WERI-Rb-1 (cell line): ENCODE data around the gene TYW1B.
A peak's percentile ranks its signal among the peaks of the same experiment; 100 is the strongest.
"Not testable (repeated sequence)": the region's sequence is repeated elsewhere in the genome, so short reads cannot be mapped to it uniquely, and the experiment has no call there.

Experiments
- DNase-seq: peaks from one replicate; pipeline ENCODE4 v3.0.0-alpha.2; 2020
- H3K27ac ChIP-seq: fragments of 250-450 bp; sonication (Bioruptor Pico); 2 replicates; pipeline ENCODE4 v1.5.1; 2020; ENCODE audit warnings: mild to moderate bottlenecking, moderate library complexity
- H3K27me3 ChIP-seq: fragments of 250-450 bp; sonication (Bioruptor Pico); 2 replicates; pipeline ENCODE4 v1.5.1; 2021; ENCODE audit warnings: mild to moderate bottlenecking, low read depth, moderate library complexity; ENCODE audit not compliant: insufficient read depth, severe bottlenecking
- H3K36me3 ChIP-seq: fragments of 250-450 bp; sonication (Bioruptor Pico); 2 replicates; pipeline ENCODE4 v1.5.1; 2020; ENCODE audit warnings: mild to moderate bottlenecking, moderate library complexity
- H3K4me3 ChIP-seq: 2 replicates; pipeline ENCODE4 v1.5.1; 2011; ENCODE audit warnings: low read depth, mild to moderate bottlenecking, control low read depth, low read length
- H3K9me3 ChIP-seq: fragments of 250-450 bp; sonication (Bioruptor Pico); 2 replicates; pipeline ENCODE4 v1.5.1; 2021; ENCODE audit warnings: mild to moderate bottlenecking, moderate library complexity; ENCODE audit not compliant: severe bottlenecking
- TF ChIP-seq, protein P1 (sequence below): IDR thresholded peaks from 2 replicates; pipeline ENCODE4 v1.5.1; 2011; ENCODE audit warnings: low read depth, mild to moderate bottlenecking, control low read depth, inconsistent platforms, low read length

The TYW1B gene

DNA sequence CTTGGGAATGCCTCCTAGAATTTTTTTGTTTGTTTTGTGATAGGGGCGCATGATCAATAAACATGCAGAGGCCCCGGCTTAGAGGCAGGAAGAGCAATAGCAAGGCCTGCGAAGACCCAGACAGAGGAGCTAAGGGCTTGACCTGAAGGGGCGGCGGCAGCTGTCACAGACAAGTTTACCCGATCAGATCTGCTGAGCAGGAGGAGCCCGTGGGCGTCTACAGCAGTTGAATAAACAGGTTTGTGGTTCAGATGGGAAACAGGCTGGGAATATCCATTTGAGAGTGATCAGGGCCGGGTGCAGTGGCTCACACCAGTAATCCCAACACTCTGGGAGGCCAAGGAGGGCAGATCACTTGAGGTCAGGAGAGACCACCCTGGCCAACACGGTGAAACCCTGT lies 289.9 kb downstream of the TYW1B start:
- no peaks in the 10 kb centered on the region for H3K36me3 ChIP-seq
- H3K9me3 ChIP-seq = no peaks in the 10 kb centered on the region
- no peaks in the 10 kb centered on the region for H3K27me3 ChIP-seq
- no peak overlapping the region for H3K27ac ChIP-seq
- no peak overlapping the region for H3K4me3 ChIP-seq
- peak; percentile 17 for DNase-seq
- TF ChIP-seq, protein P1, sequence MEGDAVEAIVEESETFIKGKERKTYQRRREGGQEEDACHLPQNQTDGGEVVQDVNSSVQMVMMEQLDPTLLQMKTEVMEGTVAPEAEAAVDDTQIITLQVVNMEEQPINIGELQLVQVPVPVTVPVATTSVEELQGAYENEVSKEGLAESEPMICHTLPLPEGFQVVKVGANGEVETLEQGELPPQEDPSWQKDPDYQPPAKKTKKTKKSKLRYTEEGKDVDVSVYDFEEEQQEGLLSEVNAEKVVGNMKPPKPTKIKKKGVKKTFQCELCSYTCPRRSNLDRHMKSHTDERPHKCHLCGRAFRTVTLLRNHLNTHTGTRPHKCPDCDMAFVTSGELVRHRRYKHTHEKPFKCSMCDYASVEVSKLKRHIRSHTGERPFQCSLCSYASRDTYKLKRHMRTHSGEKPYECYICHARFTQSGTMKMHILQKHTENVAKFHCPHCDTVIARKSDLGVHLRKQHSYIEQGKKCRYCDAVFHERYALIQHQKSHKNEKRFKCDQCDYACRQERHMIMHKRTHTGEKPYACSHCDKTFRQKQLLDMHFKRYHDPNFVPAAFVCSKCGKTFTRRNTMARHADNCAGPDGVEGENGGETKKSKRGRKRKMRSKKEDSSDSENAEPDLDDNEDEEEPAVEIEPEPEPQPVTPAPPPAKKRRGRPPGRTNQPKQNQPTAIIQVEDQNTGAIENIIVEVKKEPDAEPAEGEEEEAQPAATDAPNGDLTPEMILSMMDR = no peak

DNA sequence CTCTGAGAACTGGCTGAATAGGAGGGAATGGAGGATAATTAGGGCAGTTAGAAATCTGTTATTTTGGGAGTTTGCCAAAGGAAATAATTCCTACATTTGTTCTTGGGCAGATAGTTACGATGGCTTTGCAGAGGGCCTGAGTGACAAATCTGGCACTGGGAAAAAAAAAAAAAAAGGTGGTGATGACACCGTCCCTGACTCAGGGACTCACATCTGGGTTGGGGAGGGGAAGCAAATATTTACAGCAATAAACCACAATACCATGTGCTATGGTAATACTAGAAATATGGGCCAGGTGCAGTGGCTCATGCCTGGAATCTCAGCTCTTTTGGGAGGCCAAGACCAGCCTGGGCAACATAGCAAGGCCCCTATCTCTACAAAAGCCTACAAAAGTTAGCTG lies 292.0 kb downstream of the TYW1B start:
- not testable (repeated sequence) for H3K4me3 ChIP-seq, H3K36me3 ChIP-seq, H3K9me3 ChIP-seq, H3K27me3 ChIP-seq, H3K27ac ChIP-seq, DNase-seq

DNA sequence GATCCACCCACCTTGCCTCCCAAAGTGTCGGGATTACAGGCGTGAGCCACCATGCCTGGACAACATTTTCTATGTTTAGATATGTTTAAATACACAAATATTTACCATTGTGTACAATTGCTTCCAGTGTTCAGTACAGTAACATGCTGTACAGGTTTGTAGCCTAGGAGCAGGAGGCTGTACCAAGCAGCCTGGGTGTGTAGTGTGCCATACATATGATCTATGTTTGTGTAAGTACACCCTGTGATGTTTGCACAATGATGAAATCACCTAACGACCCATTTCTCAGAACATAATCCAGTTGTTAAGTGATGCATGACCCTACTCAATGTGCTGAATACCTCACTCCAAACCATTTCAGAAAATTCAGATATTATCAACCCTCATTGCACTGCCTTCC lies 297.0 kb downstream of the TYW1B start:
- H3K36me3 ChIP-seq = not testable (repeated sequence)

More for the DNA sequence above, 297.0 kb downstream of the TYW1B start:
- H3K9me3 ChIP-seq, H3K4me3 ChIP-seq, DNase-seq, H3K27me3 ChIP-seq, H3K27ac ChIP-seq: not testable (repeated sequence)
